ENCODE data around the gene C15orf39. TPM values are rescaled to one million over a fixed set of nuclear protein-coding genes. Genes with fewer than 3 reads are reported as not detected.

The C15orf39 gene
- total RNA-seq, 1 experiment from 2014 or later: 1.8 TPM

DNA sequence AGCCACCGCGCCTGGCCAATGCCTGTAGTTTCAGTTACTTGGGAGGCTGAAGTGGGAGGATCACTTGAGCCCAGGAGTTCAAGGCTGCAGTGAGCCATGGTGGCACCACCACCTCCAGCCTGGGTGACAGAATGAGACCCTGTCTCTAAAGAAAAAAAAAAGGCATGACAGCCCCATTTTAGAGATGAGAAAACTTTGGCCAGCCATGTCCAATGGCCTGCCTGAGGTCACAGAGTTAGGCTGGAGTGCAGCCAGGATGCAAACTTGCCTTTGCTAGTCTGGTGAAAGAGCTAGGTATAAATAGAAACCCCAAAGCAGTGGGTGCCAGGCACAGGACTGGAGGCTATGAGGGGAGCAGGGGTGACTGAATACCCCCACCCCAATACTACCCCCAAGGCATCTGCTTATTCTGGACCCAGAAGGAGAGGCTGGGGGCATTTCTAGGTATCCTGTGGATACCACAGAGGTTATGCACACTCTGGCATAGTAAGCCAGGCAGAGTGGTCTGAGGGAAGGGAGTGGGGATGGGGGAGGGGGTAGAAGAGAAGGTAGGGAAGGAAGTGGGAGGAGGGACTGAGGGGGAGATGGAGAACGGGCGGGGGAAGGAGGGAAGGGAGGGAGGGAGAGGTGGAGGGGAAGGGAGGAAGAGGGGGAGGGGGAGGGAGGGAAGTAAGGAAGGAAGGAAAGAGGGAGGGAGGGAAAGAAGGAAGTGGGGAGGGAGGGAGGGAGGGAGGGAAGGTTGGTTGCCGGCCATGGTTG is 16.2 kb upstream of the C15orf39 start:
- no peaks in the 10 kb centered on the region for H3K9me3 ChIP-seq
- H3K4me3 ChIP-seq: no peak overlapping the region
- H3K36me3 ChIP-seq: no peaks in the 10 kb centered on the region
- no peaks in the 10 kb centered on the region for H3K27me3 ChIP-seq
- DNase-seq: no peak

DNA sequence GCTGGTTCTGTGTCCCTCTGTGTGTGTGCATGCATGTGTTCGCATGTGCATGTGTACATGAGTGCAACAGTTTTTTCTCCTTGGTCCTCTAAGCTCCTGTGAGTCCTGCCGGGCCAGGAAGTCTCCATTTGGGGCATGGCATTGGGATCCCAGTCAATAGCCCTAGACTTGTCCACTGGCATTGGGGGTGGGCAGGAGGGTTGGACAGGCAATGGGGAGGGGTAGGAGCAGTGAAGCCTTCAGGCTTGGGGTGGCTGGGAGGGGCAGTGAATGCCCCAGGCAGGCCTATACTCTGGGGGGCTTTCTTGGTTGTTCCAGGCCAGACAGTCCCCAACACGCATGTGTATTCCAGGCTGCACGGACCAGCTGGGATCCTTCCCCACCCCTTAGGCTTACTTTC is 15.6 kb upstream of the C15orf39 start:
- DNase-seq: no peak
- H3K4me3 ChIP-seq: no peak overlapping the region
- H3K36me3 ChIP-seq: no peaks in the 10 kb centered on the region
- H3K27me3 ChIP-seq: no peaks in the 10 kb centered on the region
- H3K9me3 ChIP-seq: peaks cover 2% of the 10 kb centered on the region

DNA sequence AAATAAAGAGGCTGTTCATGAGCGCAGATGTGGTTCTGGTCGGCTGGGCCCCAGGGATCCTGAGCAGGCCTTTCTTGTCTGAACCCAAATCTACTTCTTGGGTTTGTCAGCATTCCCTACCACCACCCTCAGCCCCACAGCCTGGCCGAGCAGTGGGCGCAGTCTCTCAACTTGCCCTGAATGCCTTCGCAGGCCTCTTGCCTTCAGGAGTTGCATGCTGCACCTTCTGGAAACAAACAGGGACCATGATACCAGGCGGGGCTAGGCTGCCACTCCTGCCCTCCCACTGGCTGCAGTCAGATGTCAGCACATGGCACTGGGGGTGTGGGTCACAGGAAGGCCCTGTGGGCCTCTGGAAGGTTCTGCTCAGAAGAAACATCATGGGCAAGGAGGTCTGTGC is 13.2 kb upstream of the C15orf39 start:
- Histone ChIP-seq H3K9me3 (peaks cover 3% of the 10 kb centered on the region), H3K4me3 (no peak overlapping the region), H3K36me3 (no peaks in the 10 kb centered on the region), H3K27me3 (no peaks in the 10 kb centered on the region)
- DNase-seq: no peak

DNA sequence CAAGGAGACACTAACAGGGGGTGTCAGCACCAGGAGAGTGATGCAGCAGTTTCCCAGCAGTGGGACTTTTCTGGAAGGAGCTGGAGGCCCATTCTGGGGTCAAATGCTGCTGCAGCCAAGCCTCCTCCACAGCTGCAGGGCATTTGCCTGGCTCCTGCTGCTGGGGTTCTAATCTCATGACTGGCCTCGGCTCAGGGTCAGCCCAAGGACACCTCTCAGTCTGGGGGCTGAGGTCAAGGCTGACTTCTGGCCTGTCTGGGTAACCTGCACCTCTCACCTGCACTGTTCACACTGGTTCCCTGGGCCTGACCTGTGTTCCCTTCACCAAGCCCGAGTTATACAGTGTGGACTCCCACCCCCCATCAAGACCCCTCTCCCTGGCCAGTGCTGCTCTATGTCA is 10.4 kb upstream of the C15orf39 start:
- Histone ChIP-seq H3K27me3 (no peaks in the 10 kb centered on the region), H3K36me3 (no peaks in the 10 kb centered on the region), H3K4me3 (no peak overlapping the region), H3K9me3 (peaks cover 3% of the 10 kb centered on the region)
- no peak for DNase-seq

DNA sequence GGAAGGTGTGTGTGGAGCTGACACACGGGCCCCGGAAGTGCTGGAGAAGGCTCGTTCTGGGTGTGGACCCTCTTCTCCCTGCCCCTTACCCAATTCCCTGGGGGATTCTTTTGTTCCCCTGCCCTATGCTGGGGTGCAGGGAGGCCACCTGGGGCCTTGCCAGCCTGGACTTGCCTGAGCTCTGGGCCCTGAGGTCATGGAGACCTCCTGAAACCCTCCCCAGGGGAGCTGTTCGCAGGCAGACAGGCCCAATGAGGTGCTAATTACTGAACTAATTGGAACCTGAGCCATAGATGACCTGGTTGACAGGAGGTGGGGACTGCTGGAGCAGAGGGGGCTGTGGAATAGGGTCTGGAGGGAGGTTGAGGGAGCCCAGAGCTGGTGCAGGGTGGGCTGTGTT is 9.4 kb upstream of the C15orf39 start:
- no peaks in the 10 kb centered on the region for H3K27me3 ChIP-seq
- no peak for DNase-seq
- H3K4me3 ChIP-seq: no peak overlapping the region
- no peaks in the 10 kb centered on the region for H3K36me3 ChIP-seq
- peaks cover 3% of the 10 kb centered on the region for H3K9me3 ChIP-seq

DNA sequence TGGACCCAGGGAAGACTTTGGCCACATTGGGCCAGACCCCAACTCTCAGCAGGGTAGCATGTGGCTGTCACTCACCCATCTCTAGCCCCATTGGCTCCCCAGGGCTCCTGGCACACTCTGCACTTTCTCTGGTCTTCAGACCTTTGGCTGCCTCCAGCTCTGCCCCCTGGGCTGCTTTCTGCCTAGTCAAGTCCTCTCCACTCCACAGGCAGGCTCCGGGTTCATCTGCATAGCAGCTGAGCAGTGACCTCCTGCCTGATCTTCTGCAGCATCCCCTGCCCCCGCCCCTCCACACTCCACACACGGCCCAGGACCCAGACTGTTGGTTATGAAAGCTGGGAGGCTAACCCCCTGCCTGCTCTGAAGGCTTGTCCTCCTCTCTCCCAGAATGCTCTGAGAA is 8.4 kb upstream of the C15orf39 start:
- Histone ChIP-seq H3K27me3 (no peaks in the 10 kb centered on the region), H3K4me3 (no peak overlapping the region), H3K36me3 (no peaks in the 10 kb centered on the region), H3K9me3 (peaks cover 3% of the 10 kb centered on the region)
- DNase-seq: no peak

DNA sequence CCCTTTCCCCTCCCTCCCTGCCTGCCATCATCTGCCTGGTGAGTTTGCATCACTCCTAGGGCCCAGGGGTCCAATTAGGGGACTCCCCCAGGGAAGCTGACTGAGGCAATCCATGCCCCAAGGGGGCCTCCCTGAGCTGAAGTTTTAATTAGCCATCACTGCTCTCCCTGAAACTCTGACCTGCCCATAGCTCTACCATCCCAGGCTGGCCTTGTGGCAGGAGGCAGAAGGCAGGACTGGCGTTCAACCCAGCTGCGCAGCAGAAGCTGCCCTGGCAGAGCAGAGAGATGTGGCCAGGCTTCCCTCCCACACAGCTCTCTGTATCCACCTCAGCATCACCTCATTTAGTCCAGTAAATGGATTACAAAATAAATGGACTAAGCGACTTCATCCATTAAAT is 7.7 kb upstream of the C15orf39 start:
- Histone ChIP-seq H3K27me3 (no peaks in the 10 kb centered on the region), H3K9me3 (peaks cover 3% of the 10 kb centered on the region), H3K36me3 (no peaks in the 10 kb centered on the region), H3K4me3 (no peak overlapping the region)
- DNase-seq: no peak

DNA sequence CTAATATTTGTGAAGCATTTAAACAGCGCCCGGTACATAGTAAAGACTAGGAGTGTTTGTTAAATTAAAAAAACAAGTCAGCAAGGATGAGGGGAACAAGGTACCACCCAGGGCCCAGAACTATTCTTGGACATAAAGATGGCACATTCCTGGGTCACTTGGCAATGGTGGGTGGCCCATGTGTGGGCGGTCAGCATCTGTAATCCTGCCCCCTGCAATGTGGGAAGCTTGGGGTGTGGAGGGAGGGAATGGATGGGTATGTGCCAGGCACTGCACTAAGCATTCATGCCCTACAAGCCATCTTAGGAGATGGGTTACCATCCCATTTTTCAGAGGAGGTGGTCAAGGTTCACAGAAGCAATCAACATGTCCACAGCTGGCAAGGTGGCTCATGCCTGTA is 7.3 kb upstream of the C15orf39 start:
- Histone ChIP-seq H3K27me3 (no peaks in the 10 kb centered on the region), H3K9me3 (peaks cover 3% of the 10 kb centered on the region), H3K36me3 (no peaks in the 10 kb centered on the region), H3K4me3 (no peak overlapping the region)
- DNase-seq: no peak

DNA sequence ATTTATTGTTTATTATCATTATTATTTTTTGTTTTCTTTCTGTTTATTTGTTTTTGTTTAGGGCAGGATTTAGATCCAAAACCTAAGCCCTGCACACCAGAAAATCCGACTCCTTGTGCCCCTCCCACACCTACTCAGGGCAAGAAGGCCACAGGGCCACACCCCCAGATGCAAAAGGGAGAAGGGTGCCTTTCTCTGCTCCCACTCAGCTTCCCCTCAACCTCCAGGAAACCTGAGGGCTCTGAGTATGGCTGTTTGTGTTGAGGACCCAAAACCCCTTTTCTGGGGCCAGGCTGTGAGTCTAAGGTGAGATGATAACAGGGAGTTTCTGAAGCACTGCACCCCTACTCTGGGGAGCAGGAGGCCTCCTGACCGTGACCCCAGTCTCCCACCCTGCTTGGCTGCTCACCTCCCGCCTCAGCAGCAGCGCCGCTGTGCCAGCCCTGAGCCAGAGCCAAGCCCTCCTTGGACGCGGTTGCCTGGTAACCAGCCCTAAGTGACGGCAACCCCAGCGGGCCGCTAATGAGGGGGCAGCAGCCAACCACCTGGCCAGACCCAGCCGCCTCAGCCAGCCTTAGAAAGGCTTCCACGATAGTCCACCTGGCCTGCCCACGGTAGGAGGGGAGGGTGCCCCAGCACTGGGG is 6.4 kb upstream of the C15orf39 start:
- no peaks in the 10 kb centered on the region for H3K36me3 ChIP-seq
- no peak overlapping the region for H3K4me3 ChIP-seq
- no peaks in the 10 kb centered on the region for H3K27me3 ChIP-seq
- H3K9me3 ChIP-seq: peaks cover 3% of the 10 kb centered on the region
- no peak for DNase-seq

DNA sequence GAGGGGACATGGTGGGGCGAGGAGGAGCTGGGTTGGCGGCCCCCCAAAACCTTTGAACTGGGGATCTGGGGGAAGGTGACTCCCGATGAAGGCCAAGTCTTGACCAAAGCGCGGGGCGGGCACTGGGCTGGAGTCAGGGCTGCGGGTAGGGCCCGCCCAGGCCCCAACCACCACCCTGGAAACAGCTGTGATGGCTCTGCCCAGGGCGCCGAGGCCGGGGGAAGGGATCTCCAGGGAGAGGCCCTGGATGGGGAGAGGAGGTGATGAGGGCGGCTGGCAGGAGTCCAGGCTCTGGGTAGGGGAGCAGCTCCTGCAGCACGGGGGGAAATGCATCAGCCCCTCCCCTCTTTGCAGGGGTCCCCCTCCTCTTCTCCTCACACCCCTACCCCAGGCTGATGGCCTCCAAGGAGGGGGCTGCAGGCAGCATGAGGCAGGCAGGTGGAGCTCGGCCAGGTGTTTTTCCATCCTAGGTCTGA is 5.9 kb upstream of the C15orf39 start:
- Histone ChIP-seq H3K27me3 (no peaks in the 10 kb centered on the region), H3K4me3 (no peak overlapping the region), H3K36me3 (no peaks in the 10 kb centered on the region)

DNA sequence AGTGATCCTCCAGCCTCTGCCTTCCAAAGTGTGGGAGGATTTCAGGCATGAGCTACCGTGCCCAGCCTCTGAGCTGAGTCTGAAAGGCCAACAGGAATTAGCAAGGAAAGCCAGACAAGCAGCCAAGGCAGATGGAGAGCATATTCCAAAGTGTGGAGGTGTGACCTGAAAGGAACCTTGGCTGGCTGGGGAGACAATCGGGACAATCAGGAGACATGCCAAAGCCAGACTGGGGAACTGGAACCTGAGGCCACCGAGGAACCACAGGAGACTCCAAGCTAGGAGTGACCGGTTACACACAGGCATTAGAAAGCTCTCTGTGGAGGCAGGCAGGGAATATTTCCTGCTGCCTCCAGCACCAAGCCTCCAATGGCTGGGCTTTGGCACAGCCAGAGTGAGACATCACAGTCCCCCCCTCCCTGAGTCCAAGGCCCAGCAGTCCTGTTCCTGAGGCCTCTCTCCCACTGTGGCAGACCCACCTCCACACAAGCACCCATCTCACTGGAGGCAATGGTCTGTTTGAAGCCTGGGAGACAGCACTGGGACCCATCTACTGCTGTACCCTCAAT is 4.5 kb upstream of the C15orf39 start:
- DNase-seq: no peak
- Histone ChIP-seq H3K4me3 (no peak overlapping the region), H3K36me3 (no peaks in the 10 kb centered on the region), H3K9me3 (no peaks in the 10 kb centered on the region), H3K27me3 (no peaks in the 10 kb centered on the region)

More for the DNA sequence above, 5.9 kb upstream of the C15orf39 start:
- no peak for DNase-seq
- peaks cover 3% of the 10 kb centered on the region for H3K9me3 ChIP-seq

DNA sequence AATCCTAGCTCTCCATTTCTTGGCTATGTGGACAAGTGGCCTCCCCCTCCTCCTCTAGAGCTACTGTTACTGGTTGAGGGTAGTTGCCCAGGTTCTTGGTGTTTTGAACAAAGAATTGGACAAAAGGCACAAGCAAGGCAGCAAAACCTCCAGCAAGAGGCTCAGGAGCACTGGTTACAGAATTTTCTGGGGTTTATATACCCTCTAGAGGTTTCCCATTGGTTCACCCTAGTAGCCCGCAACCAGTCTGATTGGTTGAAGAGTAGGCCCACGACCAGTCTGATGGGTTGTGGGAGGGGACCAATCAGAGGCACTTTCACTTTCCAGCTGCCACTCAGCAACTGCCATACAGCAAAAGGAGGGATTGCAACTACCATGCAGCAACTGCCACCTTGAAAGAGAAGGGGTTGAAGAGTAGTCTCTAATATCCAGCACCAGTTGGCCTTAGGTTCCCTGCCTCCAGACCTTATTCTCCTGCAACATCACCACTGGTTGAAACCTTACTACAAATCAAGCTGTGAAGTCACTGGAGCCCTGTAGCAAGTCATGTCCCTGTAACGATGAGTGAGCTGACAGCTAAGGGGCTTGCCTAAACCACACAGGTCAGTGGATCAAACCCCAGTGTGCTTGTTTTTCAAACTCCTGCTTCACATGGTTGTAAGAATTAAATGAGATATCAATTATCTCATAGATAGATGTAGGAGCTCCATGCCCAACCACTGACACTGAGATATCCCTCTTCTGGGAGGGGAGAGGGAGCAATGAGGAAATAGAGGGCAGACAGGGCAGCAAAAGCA is 2.9 kb upstream of the C15orf39 start:
- Histone ChIP-seq H3K4me3 (no peak overlapping the region), H3K27me3 (no peaks in the 10 kb centered on the region), H3K36me3 (peaks cover under 1% of the 10 kb centered on the region; the same call in 1 of the 2 replicates), H3K9me3 (no peaks in the 10 kb centered on the region)
- peak; percentile 53 for DNase-seq

DNA sequence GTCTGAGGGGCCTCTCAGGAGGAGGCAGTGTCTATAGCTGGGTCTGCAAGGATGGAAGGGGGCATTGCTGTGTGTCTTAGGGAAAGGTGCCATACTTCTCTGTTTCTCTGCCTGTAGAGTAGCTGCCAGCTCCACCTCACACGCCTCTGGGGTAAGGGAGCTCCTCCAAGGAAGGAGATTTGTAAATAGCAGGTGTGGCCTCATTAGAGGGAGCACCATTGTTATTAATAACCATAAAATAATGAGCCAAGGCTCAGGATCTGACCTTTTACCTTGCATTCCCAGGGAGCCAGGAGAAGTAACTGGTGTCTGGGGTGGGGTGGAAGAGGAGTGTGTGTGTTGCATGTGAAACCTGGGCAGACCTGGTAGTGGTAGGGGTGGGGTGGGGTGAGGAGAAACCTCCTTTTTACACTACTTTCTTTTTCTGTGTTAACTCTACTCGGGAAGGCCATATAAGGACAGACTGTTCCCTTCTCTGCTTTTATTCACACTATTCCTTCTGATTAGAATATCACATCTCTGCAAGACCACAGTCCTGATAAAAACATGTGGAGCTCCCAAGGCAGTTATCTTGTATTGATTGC is 2.2 kb upstream of the C15orf39 start:
- Histone ChIP-seq H3K36me3 (peaks cover 3% of the 10 kb centered on the region; the same call in 1 of the 2 replicates), H3K9me3 (no peaks in the 10 kb centered on the region), H3K27me3 (no peaks in the 10 kb centered on the region), H3K4me3 (no peak overlapping the region)
- DNase-seq: no peak

DNA sequence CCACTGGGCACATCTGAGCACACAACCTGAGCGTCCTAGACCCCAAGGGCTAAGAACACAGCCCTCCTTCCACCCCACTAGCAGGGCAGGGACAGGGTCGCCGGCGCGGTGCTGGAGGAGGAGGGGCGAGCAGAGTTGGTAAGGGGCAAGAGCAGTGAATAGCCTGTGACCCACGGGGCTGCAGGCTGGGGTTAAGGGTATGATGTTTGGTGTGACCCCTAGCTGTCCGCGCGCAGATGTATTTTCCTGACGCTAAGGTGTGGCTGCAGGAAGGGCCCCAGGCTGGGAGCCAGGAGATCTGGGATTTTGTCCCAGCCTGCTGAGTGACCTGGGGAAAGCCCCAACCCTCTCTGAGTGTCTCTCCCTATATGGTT is 1.3 kb upstream of the C15orf39 start:
- DNase-seq: no peak
- Histone ChIP-seq H3K36me3 (peaks cover 5% of the 10 kb centered on the region; the same call in 1 of the 2 replicates), H3K4me3 (no peak overlapping the region), H3K9me3 (no peaks in the 10 kb centered on the region), H3K27me3 (no peaks in the 10 kb centered on the region)

DNA sequence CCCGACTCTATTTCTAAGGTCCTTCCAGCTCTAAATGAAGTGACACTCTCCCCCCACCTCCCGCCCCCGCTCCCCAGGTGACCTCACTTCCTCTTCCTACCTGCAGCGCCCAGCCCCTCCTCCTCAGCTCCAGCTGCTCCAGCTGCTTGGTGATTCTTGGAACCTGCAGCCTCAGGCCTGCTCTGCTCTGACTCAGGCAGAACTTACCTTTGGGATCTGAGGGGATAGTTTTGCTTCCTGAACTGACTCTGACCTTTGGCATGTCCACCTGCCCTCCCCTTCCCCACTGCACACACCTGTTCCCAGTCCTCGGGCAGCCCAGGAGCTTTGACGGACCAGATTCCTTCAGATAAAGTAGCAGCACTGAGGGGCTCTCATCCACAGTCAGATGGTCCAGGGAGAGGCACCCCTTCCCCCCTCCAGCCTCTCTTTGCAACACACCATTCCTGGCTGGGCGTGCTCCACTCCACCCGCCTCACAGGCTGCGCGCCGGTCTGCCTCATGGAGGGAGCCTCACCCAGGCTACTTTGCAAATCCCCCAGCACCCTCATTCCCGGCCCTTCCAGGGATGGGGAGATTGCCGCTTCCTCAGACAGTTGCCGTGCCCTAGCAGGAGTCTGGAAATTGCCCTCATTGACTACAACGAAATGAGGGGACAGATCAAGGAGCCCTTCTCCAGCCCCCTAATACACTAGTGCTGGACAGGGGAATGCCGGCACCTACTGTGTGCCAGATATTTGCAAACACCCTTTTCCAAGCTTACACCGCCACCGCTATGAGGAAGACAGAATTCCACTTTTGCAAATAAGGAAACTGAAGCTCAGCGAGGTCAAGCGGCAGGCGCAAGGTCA is 692 bp upstream of the C15orf39 start:
- peak overlapping the region; percentile 96 for H3K4me3 ChIP-seq
- no peaks in the 10 kb centered on the region for H3K9me3 ChIP-seq
- DNase-seq: no peak
- H3K36me3 ChIP-seq: peaks cover 10% of the 10 kb centered on the region
- H3K27me3 ChIP-seq: no peaks in the 10 kb centered on the region

All from MG63 (cell line).